ENCODE measurements around the gene CTSO.
"Not testable (repeated sequence)": the region's sequence is repeated elsewhere in the genome, so short reads cannot be mapped to it uniquely, and the experiment has no call there.

The CTSO gene

GRCh38 chr4:155907556-155907955 lies 46.1 kb downstream of the CTSO start:
- no peak for DNase-seq (ENCODE audit: low read depth)

GRCh38 chr4:155906554-155907247 lies 47.0 kb downstream of the CTSO start:
- no peak for DNase-seq (ENCODE audit: low read depth)

DNA sequence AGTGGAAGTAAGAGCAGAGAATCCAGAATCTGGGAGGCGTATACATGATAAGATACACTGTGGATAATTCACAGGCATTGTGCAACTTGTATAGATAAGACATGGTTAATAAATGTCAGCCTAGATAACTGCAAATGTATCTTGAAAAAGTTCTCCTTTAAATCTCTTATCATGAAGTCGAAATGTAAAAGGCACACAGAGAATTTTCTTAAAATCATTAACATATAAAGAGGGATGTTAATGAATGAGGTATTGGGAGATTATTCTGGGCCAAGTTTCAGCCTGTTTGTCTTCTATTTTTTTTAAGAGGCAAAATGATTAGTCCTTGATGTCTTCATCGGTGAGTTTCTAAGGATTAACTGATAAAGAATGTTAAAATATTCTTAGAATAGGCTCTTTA lies 49.3 kb downstream of the CTSO start:
- no peak for DNase-seq (ENCODE audit: low read depth)

- DNase-seq (ENCODE audit: low read depth) = no peak
Measured at GRCh38 chr4:155903453-155903852, 50.2 kb downstream of the CTSO start, which contains the start of gene TDO2. Gene TDO2 (plus strand): TSS chr4:155903696. CDS start chr4:155903759, 63 bp downstream.

DNA sequence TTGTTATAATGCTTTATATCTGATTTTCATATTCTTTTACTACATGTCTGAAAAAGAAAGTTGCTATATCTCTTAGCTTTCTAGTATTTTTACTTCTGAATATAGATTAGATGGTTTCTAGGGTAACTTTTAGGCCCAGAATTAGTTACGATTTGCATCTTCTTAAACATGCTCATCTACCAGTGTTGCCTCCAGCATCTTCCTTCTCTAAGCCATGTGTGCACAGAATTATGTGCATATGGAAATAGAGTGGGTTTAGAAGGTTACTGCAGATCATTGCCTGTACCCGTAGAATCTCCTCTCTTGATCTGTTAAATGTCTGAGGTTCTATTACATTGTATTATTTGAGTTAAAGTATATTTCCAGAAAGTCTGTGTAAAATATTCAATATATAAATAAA lies 52.7 kb downstream of the CTSO start:
- no peak for DNase-seq (ENCODE audit: low read depth)

- DNase-seq (ENCODE audit: low read depth) = no peak
Measured at GRCh38 chr4:155900381-155900780, 53.3 kb downstream of the CTSO start.

DNA sequence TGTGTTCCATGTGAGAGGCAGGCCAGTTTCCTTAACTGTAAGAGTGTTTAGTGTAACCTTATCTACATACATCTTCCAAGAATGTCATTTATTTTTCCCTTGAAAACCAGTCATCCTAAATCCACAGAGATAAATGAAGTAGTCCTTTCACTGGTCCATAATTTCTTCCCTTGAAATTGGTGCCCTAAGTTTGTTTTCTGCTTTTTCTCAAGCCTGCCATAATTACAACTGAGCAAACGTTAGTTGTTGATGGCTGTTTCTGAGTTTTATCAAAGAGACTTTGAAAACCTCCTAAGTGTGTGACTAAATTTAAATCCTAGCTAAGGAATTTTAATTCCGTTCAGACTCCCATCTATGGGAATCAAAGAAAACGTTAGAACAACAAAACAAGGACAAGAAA lies 53.8 kb downstream of the CTSO start:
- DNase-seq (ENCODE audit: low read depth) = no peak

GRCh38 chr4:155898371-155898770 lies 55.3 kb downstream of the CTSO start:
- DNase-seq (ENCODE audit: low read depth) = not testable (repeated sequence)

DNA sequence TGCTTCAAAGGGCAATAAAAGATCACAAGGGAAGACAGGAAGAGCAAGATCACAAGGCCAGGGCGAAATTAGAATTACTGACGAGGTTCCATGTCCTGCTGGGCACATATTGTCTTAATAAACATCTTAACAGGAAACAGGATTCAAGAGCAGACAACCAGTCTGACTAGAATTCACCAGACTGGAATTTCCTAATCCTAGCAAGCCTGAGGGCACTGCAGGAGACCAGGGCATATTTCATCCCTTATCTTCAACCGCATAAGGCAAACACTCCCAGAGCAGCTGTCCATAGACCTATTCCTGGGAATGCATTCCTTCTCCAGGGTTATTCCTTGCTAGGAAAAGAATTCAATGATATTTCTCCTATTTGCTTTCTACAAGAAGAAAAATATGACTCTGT lies 62.6 kb downstream of the CTSO start:
- no peak for DNase-seq (ENCODE audit: low read depth)

GRCh38 chr4:155889946-155890345 lies 63.7 kb downstream of the CTSO start:
- DNase-seq (ENCODE audit: low read depth) = no peak

DNA sequence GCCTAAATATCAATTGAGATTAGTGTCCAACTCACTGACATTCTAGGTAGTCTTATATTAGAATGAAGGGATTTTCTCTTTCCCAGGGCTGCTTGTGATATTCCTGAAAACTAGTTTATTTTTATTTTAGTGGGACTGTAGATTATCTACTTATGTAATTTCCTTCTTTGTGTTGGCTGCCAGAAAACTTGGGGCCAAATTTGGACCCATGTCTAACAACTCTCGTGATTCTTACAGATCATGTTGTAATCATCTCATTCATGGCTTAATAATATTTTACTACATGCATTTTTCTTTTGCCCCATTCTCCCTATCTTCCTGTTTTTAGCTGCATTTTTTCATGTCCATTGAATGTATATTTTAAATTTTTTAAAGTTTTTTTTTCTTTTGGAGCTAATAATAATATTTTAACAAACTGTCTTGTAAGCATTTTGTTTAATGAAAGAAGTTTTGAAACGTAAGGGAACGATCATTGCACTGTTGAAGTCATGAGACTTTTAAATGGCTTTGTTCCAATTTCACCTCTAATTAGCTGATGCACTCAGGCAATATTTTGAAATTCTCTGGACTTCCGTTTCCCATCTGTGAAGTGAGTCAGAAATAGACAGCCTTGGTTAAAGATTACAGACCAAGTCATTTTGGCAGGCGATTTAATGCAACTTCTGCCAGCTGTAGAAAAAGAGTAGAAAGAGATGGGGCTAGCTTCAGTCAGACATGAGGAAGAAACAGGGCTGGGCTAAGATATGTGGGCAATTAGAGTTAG lies 64.5 kb downstream of the CTSO start:
- no peak for DNase-seq (ENCODE audit: low read depth)

DNA sequence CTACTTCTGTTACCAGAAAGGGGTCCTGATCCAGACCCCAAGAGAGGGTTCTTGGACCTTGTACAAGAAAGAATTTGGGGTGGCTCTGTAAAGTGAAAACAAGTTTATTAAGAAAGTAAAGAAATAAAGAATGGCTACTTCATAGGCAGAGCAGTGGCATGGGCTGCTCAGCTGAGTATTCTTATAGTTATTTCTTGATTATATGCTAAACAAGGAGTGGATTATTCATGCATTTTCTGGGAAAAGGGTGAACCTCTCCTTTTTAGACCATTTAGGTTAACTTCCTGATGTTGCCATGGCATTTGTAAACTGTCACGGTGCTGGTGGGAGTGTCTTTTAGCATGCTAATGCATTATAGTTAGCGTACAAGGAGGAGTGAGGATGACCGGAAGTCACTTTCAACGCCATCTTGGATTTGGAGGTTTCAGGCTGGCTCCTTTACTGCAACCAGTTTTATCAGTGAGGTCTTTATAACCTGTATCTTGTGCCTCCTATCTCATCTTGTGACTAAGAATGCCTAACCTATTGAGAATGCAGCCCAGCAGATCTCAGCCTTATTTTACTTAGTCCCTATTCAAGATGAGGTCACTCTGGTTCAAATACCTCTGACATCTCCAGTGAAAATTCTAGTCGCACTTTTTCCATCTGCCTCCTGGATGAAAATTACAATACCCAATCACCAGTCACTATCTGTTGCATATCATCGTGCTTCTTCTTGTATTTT lies 65.7 kb downstream of the CTSO start:
- DNase-seq (ENCODE audit: low read depth) = no peak

GRCh38 chr4:155887045-155887444 lies 66.6 kb downstream of the CTSO start:
- DNase-seq (ENCODE audit: low read depth) = no peak

DNA sequence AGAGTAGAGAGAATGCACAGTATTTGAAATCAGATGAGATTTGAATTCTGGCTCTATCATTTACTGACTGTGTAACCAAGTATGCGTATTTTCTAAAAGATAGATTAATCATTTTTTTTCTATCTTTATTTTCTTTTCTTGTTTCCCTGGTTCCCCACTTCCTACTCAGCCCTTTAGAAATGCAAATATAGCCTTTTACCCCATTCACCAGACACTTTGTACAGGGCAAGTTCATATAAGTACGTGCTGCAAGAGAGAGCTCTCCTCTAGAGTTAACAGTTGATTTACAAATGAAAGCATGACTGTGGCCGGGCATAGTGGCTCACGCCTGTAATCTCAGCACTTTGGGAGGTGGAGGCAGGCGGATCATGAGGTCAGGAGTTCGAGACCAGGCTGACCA lies 68.0 kb downstream of the CTSO start:
- no peak for DNase-seq (ENCODE audit: low read depth)

- DNase-seq (ENCODE audit: low read depth) = no peak
Measured at GRCh38 chr4:155883895-155884294, 69.8 kb downstream of the CTSO start.

DNA sequence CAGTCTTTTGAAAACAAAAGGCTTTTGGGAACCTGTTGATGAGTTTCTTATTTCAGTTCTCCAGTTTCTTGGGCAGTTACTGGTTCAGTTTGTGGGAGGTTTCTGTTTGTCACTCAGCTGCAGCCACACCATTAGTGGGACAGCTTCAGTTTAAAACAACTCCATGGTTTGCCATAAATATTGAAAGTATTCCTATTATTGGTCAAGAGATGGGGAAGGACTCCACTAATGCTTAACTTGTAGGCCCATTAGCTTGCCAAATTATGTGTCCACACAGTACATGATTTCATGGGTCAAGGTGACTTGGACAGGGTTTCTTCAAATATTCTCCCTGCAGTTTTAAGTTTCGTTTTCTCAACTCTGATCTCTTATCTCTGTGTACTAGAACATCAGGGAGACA lies 72.1 kb downstream of the CTSO start:
- DNase-seq (ENCODE audit: low read depth) = no peak

DNA sequence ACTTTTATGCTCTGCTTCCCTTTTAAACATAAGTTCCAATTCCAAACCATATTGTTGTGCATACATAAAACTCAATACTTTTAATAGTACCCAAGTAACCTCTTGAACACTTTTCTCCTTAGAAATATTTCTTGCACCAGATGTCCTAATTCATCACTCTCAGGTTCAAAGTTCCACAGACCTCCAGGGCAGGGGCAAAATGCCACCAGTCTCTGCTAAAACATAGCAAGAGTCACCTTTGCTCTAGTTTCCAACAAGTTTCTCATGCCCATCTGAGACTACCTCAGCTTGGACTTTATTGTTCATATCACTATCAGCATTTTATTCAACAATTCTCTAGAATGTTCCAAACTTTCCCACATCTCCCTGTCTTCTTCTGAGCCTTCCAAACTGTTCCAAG lies 73.9 kb downstream of the CTSO start:
- DNase-seq (ENCODE audit: low read depth) = no peak

- DNase-seq (ENCODE audit: low read depth) = no peak
Measured at GRCh38 chr4:155878611-155879010, 75.1 kb downstream of the CTSO start.

GRCh38 chr4:155877971-155878370 lies 75.7 kb downstream of the CTSO start:
- DNase-seq (ENCODE audit: low read depth) = no peak

- no peak for DNase-seq (ENCODE audit: low read depth)
Measured at GRCh38 chr4:155875878-155876277, 77.8 kb downstream of the CTSO start.

Measured in stimulated activated CD8-positive, alpha-beta memory T cell treated with anti-CD3 and anti-CD28 coated beads, Interleukin-12 subunit alpha, Interleukin-12 subunit beta, amount 100 ng/mL, for 1 hour (primary cell).